KMS-11 (cell line): ENCODE data around the gene CHST11.

Experiments used
- H2AFZ ChIP-seq: fragments of 200-600 bp; sonication (generic); 2 replicates; pipeline ENCODE4 v1.6.1; 2016; ENCODE audit warnings: antibody characterized with exemption, mixed run types, low read depth
- H3K27ac ChIP-seq: fragments of 200-600 bp; sonication (generic); 2 replicates; pipeline ENCODE4 v1.6.1; 2016; ENCODE audit warnings: mild to moderate bottlenecking, mixed run types
- H3K27me3 ChIP-seq: fragments of 200-600 bp; sonication (generic); 2 replicates; pipeline ENCODE4 v1.6.1; 2017; ENCODE audit warnings: mild to moderate bottlenecking, low read depth, mixed run types, moderate library complexity; ENCODE audit not compliant: insufficient read depth
- H3K36me3 ChIP-seq: fragments of 200-600 bp; sonication (generic); 2 replicates; pipeline ENCODE4 v1.6.1; 2017; ENCODE audit warnings: mild to moderate bottlenecking, mixed run types; ENCODE audit not compliant: insufficient read depth
- H3K4me1 ChIP-seq: fragments of 200-600 bp; sonication (generic); 2 replicates; pipeline ENCODE4 v1.6.1; 2016; ENCODE audit warnings: mild to moderate bottlenecking, low read depth, mixed run types; ENCODE audit not compliant: poor library complexity, severe bottlenecking
- H3K4me2 ChIP-seq: fragments of 200-600 bp; sonication (generic); 2 replicates; pipeline ENCODE4 v1.7.0; 2016; ENCODE audit warnings: mild to moderate bottlenecking, mixed run types
- H3K4me3 ChIP-seq: fragments of 200-600 bp; sonication (generic); IDR thresholded peaks from 2 replicates; pipeline ENCODE4 v1.6.1; 2017; ENCODE audit warnings: low read depth, low read length, mixed read lengths; ENCODE audit not compliant: insufficient read depth
- H3K79me2 ChIP-seq: fragments of 200-600 bp; sonication (generic); 2 replicates; pipeline ENCODE4 v1.6.1; 2016; ENCODE audit warnings: low read depth, mixed run types; ENCODE audit not compliant: insufficient read depth
- H3K9ac ChIP-seq: fragments of 200-600 bp; sonication (generic); 2 replicates; pipeline ENCODE4 v1.6.1; 2016; ENCODE audit warnings: mild to moderate bottlenecking, mixed run types
- H4K20me1 ChIP-seq: fragments of 200-600 bp; sonication (generic); 2 replicates; pipeline ENCODE4 v1.6.1; 2016; ENCODE audit warnings: mild to moderate bottlenecking, mixed run types; ENCODE audit not compliant: insufficient read depth
- CTCF ChIP-seq: fragments of 200-600 bp; sonication (generic); conservative IDR thresholded peaks from 2 replicates; pipeline ENCODE4 v1.6.1; 2017; ENCODE audit warnings: low read depth, mild to moderate bottlenecking, antibody characterized with exemption, low read length, moderate library complexity, mixed read lengths

The CHST11 gene

GRCh38 chr12:104623883-104624282, 167.1 kb downstream of the CHST11 start:
- Histone ChIP-seq H3K9ac (no peak overlapping the region), H4K20me1 (no peaks in the 10 kb centered on the region), H3K27ac (no peak overlapping the region), H3K79me2 (no peaks in the 10 kb centered on the region), H2AFZ (no peak overlapping the region), H3K4me2 (no peak overlapping the region), H3K27me3 (no peaks in the 10 kb centered on the region), H3K36me3 (no peaks in the 10 kb centered on the region), H3K4me3 (no peak overlapping the region), H3K4me1 (no peaks in the 10 kb centered on the region)
- TF ChIP-seq CTCF = no peak

GRCh38 chr12:104624529-104624928, 167.8 kb downstream of the CHST11 start:
- no peak overlapping the region for H3K9ac ChIP-seq
- no peaks in the 10 kb centered on the region for H3K36me3 ChIP-seq
- H4K20me1 ChIP-seq = no peaks in the 10 kb centered on the region
- TF ChIP-seq CTCF = no peak
- H3K27ac ChIP-seq = no peak overlapping the region
- no peak overlapping the region for H3K4me2 ChIP-seq
- no peaks in the 10 kb centered on the region for H3K4me1 ChIP-seq
- H3K79me2 ChIP-seq = no peaks in the 10 kb centered on the region
- no peaks in the 10 kb centered on the region for H3K27me3 ChIP-seq
- H3K4me3 ChIP-seq = no peak overlapping the region
- H2AFZ ChIP-seq = no peak overlapping the region

- Histone ChIP-seq H3K4me2 (no peak overlapping the region), H3K36me3 (no peaks in the 10 kb centered on the region), H3K79me2 (no peaks in the 10 kb centered on the region), H3K4me3 (no peak overlapping the region), H3K27ac (no peak overlapping the region), H3K9ac (no peak overlapping the region), H3K27me3 (no peaks in the 10 kb centered on the region), H4K20me1 (no peaks in the 10 kb centered on the region), H3K4me1 (no peaks in the 10 kb centered on the region), H2AFZ (no peak overlapping the region)
- TF ChIP-seq CTCF = no peak
These were observed 169.5 kb downstream of the CHST11 start for GRCh38 chr12:104626069-104626837.

- Histone ChIP-seq H3K79me2 (no peaks in the 10 kb centered on the region), H3K9ac (no peak overlapping the region), H3K27me3 (no peaks in the 10 kb centered on the region), H3K36me3 (no peaks in the 10 kb centered on the region), H3K4me2 (no peak overlapping the region), H3K27ac (no peak overlapping the region), H2AFZ (no peak overlapping the region), H4K20me1 (no peaks in the 10 kb centered on the region), H3K4me3 (no peak overlapping the region), H3K4me1 (no peaks in the 10 kb centered on the region)
- TF ChIP-seq CTCF = no peak
These were observed 170.7 kb downstream of the CHST11 start for GRCh38 chr12:104627231-104627989.
